ENCODE results near the gene WIPF3.

The WIPF3 gene

GRCh38 chr7:29919790-29920189 is 113.5 kb downstream of the WIPF3 start:
- DNase-seq: no peak

GRCh38 chr7:29920491-29920890 is 114.2 kb downstream of the WIPF3 start:
- DNase-seq: no peak

DNA sequence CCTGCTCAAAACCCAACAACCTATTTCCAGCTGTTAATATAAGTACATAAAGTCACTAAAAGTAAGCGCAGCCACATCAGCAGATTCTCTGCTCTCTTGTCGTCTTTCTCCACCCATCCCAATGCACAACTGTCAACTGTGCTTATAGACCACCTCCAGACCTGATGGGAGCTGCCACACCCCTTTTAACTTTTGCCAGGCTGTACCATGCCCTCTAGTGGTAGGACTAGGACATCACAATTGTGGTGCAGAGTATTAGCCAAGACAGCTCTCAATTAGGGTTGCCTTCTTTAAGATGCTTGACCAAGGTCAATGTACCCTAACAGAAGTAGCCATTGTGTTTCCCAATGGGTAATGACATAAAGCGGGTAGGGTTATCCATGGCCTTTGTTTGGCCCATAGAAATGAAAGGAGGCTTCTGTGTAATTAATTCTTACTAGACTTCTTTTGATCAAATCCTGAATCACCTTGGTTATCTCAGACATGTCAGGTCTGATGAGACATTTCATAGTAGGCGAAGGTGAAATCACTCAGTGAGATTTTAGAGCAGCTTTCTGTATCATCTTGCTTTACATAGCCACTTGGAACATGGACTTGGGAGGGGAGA is 115.2 kb downstream of the WIPF3 start:
- DNase-seq: peak; percentile 32

- DNase-seq: no peak
Measured at GRCh38 chr7:29922921-29923700, 116.8 kb downstream of the WIPF3 start.

DNA sequence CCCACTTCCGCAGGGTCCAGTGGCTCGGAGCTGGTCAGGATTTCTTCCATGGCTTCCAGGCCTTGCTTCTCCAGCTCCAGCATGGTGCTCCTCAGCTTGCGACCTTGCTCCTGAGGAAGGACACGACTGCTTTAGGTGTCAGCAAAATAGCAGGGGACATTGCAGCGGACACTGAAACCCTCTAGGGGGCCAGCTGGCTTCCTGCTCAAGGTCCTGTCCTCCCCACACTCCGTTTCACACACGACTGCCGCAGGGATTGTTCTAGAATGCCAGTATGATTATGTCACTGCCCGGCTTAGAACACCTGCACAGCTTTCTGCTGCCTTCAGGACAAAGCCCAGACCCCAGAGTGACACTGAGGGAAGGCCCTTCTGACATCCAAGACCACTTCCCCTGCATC is 117.7 kb downstream of the WIPF3 start:
- no peak for DNase-seq

DNA sequence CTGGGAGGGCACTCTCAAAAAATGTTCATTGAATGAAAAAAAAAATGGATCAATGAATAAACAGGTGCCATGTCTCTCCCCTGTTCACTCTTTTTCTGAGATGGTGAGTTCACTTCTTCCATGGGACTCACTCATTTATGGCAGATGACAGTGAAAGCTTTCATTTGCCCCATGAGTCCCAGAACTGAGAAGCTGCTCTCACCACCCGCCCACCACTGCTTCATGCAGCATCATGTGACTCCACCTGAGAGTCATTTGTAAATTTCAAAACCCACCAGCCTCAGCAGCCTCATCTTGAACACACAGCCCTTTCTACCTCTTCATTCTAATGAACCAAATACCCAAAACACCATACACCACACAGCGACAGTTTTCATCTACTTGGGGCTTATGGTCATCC is 118.4 kb downstream of the WIPF3 start:
- DNase-seq: no peak

DNA sequence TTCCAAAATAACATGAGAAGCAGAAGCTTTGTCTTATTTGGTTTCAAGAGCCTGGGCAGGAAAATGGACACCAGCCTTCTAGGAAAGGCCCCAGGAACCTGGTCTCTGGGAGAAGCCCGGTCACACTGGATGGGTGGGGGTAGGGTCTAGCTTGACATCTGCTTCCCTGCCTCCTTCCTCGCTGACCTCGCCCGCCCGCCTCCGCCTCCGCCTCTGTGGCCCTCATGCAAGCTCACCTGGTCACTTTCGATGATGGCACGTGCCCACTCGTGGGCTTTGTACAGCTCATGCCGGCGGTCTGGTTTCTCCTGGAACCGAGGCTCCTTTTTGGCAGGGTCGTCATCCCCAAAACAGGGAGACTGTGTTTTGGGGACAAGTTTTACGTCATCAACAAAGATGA is 119.9 kb downstream of the WIPF3 start:
- DNase-seq: no peak

DNA sequence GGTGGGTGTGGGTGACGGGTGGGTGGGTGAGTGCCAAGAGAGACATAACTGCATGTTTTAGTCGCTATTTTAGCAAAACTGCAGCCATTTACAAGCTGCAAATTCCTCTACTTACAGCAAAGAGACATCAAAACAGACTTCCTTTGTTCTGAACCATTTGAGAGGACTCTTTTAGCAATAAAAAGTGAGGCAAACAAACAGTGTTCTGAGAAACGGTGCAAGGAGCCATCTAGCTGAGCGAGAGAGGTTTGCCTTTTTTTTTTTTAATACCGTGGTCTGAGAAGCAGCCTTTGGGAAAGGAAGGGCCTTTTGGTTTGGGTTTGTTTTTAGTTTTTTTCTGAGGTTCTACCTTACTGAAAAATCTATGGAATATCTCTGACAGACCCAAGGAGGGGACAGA is 120.4 kb downstream of the WIPF3 start:
- DNase-seq: no peak

- no peak for DNase-seq
Measured at GRCh38 chr7:29929018-29929807, 122.9 kb downstream of the WIPF3 start.

DNA sequence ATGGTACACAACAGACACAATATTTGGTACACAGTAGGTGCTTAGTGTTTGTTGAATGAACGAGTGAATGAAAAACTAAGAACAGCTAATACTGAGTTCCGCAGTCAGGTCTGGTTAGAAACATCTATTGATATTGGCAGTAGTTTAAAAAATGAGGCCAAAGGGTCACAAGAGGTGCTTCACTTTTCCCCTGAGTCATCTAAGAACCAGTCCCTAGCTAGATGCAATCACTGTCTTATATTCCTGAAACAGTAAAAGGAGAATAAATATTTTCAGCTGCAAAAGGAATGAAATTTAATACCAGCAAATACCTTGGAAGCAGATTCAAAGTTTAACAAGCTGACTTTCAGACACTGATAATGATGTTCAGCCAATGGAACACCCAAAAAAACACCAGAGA is 128.8 kb downstream of the WIPF3 start:
- DNase-seq: no peak

GRCh38 chr7:29937132-29937531 is 130.8 kb downstream of the WIPF3 start:
- no peak for DNase-seq

DNA sequence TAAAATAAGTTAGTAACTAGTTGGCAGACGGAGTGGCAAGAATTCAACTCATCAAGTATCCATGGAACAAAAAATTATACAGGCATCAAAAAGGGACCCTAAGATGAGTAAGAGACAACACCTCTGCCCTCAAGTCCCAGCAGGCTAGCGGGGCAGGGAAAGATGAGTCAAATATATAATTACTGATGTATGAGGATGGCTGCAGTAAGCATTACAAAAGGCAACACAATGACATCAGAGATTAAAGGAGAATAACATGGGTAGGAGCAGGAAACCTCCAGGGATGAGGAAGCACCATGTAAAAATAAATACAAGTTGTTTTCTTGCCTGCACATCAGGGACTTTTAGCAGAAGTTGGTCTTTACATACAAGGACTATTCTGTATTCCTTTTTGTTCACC is 133.9 kb downstream of the WIPF3 start:
- no peak for DNase-seq

DNA sequence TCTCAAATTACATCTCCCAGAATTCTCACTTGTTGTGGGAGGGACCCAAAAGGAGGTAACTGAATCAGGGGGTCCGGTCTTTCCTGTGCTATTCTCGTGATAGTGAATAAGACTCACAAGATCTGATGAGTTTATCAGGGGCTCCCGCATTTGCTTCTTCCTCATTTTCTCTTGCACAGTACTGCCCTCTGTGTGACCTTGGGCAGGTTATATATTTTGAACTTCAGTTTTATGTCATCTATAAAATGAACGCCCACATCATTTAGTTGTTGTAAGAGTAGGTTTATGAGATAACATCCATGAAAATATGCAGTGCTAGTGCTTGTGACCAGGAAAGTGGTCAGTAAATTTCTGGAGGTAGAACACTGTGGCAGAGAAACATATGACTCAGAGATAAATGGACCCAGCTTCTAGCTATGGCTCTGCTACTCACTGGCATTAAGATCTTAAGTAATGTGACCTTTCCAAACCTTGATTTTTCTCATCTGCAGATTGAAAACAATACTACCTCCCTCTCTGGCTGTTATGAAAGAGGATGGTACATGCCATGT is 139.0 kb downstream of the WIPF3 start:
- no peak for DNase-seq

DNA sequence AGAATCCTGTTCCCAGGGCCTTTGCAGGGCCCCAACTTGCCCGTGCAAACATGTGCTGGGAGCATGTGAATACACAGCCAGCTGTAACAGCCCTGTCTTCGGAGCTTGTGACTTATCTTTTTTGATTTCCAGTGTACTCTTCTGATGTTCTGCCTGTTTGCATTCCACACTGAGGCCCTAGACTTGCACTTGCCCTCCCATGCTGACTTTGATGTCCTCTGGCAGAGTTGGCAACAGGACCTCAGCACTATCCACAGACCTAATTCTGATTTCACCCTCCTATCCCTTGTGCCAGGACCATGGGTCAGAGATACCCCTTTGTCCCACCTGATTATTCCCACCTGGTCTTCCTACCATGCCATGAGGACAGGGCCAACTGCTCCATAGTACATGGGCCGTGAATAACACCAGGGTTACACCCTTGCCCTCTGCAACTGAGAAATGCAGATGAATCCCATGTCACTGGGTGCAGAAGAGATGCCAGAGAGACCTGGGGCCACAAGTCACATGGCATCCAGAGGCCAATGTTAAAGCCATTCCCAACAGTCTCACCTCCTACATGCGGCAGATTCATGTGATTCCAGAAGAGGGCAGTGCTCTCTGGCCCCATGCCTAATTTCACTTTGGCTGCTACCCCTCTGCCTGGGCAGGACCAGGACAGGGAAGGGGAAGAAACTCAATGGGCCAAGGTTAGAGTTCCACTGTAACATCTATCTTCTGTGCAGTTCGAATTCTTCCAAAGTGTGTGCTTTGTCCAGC is 140.3 kb downstream of the WIPF3 start:
- DNase-seq: no peak

DNA sequence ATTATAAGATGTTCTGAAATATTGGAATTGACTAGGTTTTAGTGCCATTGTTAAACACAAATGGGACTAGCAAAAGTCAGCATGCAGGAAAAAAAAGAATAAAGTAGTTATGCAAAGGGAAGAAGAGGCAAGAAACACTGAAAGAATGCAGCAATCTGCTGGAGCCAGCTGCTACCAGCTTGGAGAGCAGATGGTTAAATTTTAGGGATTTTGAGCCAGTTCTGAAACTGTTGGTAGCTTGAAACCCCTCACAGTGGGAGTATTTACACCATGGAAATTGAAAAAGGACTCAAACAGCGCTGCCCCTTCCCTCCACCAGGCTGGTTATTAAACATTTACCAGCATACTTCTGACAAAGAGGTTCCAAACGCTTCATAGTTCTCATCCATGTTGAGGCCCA is 142.3 kb downstream of the WIPF3 start:
- DNase-seq: no peak

- no peak for DNase-seq
Measured at GRCh38 chr7:29950480-29950879, 144.2 kb downstream of the WIPF3 start.

DNA sequence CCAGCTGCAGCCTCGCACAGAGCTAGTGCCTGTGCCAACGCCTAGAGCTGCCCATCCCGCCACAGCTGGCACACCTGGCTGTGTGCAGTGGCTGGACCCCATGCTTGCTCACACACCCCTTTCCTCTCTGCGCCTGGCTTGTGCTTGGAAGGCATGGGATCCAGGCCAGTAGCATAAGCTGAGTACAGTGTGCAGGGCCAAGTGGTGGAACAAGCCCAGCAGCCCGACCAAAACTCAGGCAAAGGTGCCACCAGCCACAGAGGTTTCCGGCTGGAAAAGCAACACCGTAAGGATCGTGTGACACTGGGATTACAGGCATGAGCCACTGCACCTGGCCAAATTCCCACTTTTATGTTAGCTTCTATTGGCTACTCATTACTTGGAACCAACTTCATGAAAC is 144.9 kb downstream of the WIPF3 start:
- DNase-seq: no peak

- no peak for DNase-seq
Measured at GRCh38 chr7:29953726-29954347, 147.5 kb downstream of the WIPF3 start.

- no peak for DNase-seq
Measured at GRCh38 chr7:29955075-29955792, 148.9 kb downstream of the WIPF3 start.

GRCh38 chr7:29955799-29956486 is 149.6 kb downstream of the WIPF3 start:
- DNase-seq: no peak

- DNase-seq: no peak
Measured at GRCh38 chr7:29956487-29956836, 150.2 kb downstream of the WIPF3 start.
